MG63 (cell line): ENCODE measurements around the gene LRBA. TPM values are rescaled to one million over a fixed set of nuclear protein-coding genes. Genes with fewer than 3 reads are reported as not detected.

Experiments
- DNase-seq: peaks from one replicate; pipeline ENCODE4 v3.0.0-alpha.2; 2020
- H3K27me3 ChIP-seq: fragments of 250-450 bp; sonication (Bioruptor Pico); 2 replicates; pipeline ENCODE4 v1.5.1; 2020; ENCODE audit warnings: mild to moderate bottlenecking, moderate library complexity
- H3K36me3 ChIP-seq: fragments of 250-450 bp; sonication (Bioruptor Pico); 2 replicates; pipeline ENCODE4 v1.5.1; 2020; ENCODE audit warnings: mild to moderate bottlenecking, moderate library complexity
- H3K4me3 ChIP-seq: fragments of 250-450 bp; sonication (Bioruptor Pico); 2 replicates; pipeline ENCODE4 v1.5.1; 2020; ENCODE audit warnings: mild to moderate bottlenecking, moderate library complexity
- H3K9me3 ChIP-seq: fragments of 250-450 bp; sonication (Bioruptor Pico); 2 replicates; pipeline ENCODE4 v1.5.1; 2020; ENCODE audit warnings: mild to moderate bottlenecking, moderate library complexity
- total RNA-seq: library from RNA; depleted of rRNA; stranded (reverse); fragments of >200 nt; shearing (Covaris generic); gene quantifications from 2 replicates; pipeline ENCODE4 v1.2.3, GENCODE V29; 2014; ENCODE audit warnings: low replicate concordance

LRBA gene
- total RNA-seq, 1 experiment from 2014 or later: 4.7 TPM

- H3K4me3 ChIP-seq: no peak overlapping the region
- no peaks in the 10 kb centered on the region for H3K36me3 ChIP-seq
- no peaks in the 10 kb centered on the region for H3K27me3 ChIP-seq
- DNase-seq: no peak
- H3K9me3 ChIP-seq: peaks cover 12% of the 10 kb centered on the region
Observed at GRCh38 chr4:150821641-150822040, 193.4 kb downstream of the LRBA start.

DNA sequence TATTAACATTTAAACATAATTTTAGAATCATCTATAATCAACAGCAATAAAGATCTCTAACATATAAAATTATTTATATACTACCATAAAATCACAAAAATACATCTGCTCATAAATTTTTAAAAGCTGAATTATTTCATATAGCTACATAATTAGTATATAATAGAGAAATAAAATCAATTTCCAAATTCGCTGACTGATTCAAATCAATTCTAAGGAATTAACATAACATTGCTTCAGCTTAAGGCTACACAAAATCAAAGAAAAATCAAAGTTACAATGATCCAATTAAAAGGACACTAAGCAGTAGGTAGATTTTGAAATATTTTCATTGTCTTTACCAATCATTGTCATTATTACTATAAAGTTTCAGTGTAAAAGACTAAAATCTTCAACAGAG, 194.7 kb downstream of the LRBA start:
- H3K36me3 ChIP-seq: no peaks in the 10 kb centered on the region
- no peak for DNase-seq
- no peak overlapping the region for H3K4me3 ChIP-seq
- H3K27me3 ChIP-seq: no peaks in the 10 kb centered on the region
- H3K9me3 ChIP-seq: peaks cover 14% of the 10 kb centered on the region

- Histone ChIP-seq H3K9me3 (peaks cover 14% of the 10 kb centered on the region), H3K27me3 (no peaks in the 10 kb centered on the region), H3K4me3 (no peak overlapping the region), H3K36me3 (no peaks in the 10 kb centered on the region)
- no peak for DNase-seq
Observed at GRCh38 chr4:150818661-150819060, 196.4 kb downstream of the LRBA start.

DNA sequence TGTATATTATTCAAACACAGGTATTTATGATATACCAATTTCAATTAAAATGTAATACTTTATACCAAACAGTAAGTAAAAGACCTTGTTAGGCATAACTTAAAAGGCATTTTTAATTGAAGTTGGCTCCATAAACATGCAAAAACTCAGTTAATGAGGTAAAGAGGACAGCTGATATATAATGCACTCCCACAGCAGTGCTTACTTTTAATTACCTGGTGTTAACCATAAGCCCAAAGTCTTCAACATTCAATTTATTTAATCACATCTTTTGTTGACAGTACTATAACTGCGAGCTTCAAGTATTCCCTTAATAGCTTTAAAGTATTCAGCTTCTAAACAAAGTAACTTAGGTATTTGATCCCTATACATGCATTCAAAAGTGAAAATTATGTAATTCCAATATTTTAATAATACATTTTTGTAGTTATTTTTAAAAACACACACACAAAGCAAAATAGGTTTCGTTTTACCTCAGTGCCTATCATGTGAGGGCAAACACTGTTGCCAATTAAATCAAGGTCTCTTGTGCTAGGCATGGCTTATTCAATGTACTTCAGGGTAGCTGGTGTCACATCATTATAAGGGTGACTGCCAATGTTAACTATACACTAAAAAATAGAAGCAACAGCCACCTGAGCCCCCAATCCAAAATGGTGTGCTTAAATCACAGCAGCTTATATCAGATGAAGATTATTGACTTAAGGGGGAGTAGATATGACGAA, 197.1 kb downstream of the LRBA start:
- Histone ChIP-seq H3K27me3 (no peaks in the 10 kb centered on the region), H3K4me3 (no peak overlapping the region), H3K9me3 (peaks cover 14% of the 10 kb centered on the region), H3K36me3 (no peaks in the 10 kb centered on the region)
- DNase-seq: no peak

DNA sequence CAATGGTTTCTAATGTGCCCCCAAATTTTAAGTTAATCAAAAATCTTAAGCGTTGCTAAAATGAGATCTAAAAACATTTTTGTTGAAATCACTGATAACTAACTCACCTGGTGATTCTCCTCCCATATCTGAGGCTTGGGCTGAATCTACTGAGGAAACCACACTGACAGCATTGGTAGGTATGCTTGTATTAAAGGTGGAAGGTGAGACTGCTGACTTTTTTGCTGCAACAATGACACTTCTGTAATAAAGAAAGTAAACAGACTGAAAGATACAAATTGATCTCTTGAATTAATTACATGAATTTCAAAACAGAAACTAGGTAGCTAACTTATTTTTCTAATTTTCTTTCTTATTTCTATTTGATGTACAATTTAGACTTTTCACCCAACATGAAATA, 198.1 kb downstream of the LRBA start:
- no peak for DNase-seq
- Histone ChIP-seq H3K27me3 (no peaks in the 10 kb centered on the region), H3K36me3 (no peaks in the 10 kb centered on the region), H3K4me3 (no peak overlapping the region), H3K9me3 (peaks cover 14% of the 10 kb centered on the region)

DNA sequence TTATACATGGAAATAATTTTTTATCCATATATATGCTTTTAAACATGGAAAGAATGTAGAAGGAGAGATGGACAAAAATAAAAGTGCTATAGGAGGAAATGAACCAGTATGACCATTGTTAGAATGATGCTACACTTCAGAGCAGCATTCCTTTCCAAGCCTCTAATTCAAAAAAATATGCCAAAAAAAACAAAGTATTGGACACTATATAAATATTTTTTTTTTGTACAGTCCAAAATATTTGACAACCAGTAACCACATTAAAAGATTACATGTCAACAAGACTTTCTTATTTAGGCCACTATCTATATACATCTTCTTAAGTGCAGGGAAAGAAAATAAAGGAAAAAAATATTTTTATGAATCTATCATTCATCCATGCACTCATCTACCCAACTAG, 198.6 kb downstream of the LRBA start:
- DNase-seq: no peak
- no peaks in the 10 kb centered on the region for H3K27me3 ChIP-seq
- H3K4me3 ChIP-seq: no peak overlapping the region
- H3K36me3 ChIP-seq: no peaks in the 10 kb centered on the region
- H3K9me3 ChIP-seq: peaks cover 14% of the 10 kb centered on the region

- Histone ChIP-seq H3K27me3 (no peaks in the 10 kb centered on the region), H3K36me3 (no peaks in the 10 kb centered on the region), H3K9me3 (peaks cover 14% of the 10 kb centered on the region), H3K4me3 (no peak overlapping the region)
- no peak for DNase-seq
Observed at GRCh38 chr4:150814873-150815272, 200.2 kb downstream of the LRBA start.

GRCh38 chr4:150805183-150806025, 209.7 kb downstream of the LRBA start:
- Histone ChIP-seq H3K36me3 (no peaks in the 10 kb centered on the region), H3K4me3 (no peak overlapping the region), H3K27me3 (no peaks in the 10 kb centered on the region), H3K9me3 (no peaks in the 10 kb centered on the region)
- DNase-seq: no peak

DNA sequence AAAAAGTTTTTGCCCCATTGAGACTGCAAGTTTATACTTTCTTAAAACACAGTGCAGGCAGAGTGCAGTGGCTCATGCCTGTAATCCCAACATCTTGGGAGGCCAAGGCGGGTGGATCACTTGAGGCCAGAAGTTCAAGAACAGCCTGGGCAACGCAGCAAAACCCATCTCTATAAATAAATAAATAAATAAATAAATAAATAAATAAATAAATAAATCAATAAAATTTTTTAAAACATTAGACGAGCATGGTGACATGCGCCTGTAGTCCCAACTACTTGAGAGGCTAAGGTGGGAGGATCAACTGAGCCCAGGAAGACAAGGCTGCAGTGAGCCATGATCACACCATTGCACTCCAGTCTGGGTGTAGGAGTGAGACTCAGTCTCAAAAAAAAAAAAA, 213.3 kb downstream of the LRBA start:
- Histone ChIP-seq H3K9me3 (no peaks in the 10 kb centered on the region), H3K36me3 (no peaks in the 10 kb centered on the region), H3K27me3 (no peaks in the 10 kb centered on the region), H3K4me3 (no peak overlapping the region)
- DNase-seq: no peak

- Histone ChIP-seq H3K27me3 (no peaks in the 10 kb centered on the region), H3K36me3 (no peaks in the 10 kb centered on the region), H3K9me3 (no peaks in the 10 kb centered on the region), H3K4me3 (no peak overlapping the region)
- no peak for DNase-seq
Observed at GRCh38 chr4:150799207-150799606, 215.9 kb downstream of the LRBA start.

GRCh38 chr4:150794706-150795105, 220.4 kb downstream of the LRBA start:
- Histone ChIP-seq H3K9me3 (no peaks in the 10 kb centered on the region), H3K36me3 (no peaks in the 10 kb centered on the region), H3K4me3 (no peak overlapping the region), H3K27me3 (no peaks in the 10 kb centered on the region)
- DNase-seq: no peak

DNA sequence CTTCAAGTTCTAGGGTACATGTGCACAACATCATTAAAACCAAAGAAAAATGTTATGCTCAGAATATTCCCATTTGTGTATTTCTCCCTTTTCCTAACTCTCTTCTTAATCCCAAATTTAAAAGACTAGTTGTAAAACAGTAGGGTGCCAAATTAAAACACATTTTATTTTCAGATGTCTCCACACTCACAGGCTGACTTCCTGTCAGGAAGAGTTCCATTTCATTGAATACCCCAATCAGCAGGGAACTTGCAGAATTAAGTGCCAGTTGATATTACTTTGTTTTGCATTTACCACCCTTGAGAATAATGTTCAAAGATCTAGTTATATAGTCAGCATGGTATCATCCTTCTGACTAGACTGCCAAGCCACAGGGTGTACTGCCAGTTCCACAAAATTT, 225.2 kb downstream of the LRBA start:
- Histone ChIP-seq H3K9me3 (no peaks in the 10 kb centered on the region), H3K4me3 (no peak overlapping the region), H3K27me3 (no peaks in the 10 kb centered on the region), H3K36me3 (no peaks in the 10 kb centered on the region)
- DNase-seq: no peak

GRCh38 chr4:150784939-150785338, 230.1 kb downstream of the LRBA start:
- Histone ChIP-seq H3K36me3 (no peaks in the 10 kb centered on the region), H3K4me3 (no peak overlapping the region), H3K9me3 (no peaks in the 10 kb centered on the region), H3K27me3 (no peaks in the 10 kb centered on the region)
- no peak for DNase-seq

DNA sequence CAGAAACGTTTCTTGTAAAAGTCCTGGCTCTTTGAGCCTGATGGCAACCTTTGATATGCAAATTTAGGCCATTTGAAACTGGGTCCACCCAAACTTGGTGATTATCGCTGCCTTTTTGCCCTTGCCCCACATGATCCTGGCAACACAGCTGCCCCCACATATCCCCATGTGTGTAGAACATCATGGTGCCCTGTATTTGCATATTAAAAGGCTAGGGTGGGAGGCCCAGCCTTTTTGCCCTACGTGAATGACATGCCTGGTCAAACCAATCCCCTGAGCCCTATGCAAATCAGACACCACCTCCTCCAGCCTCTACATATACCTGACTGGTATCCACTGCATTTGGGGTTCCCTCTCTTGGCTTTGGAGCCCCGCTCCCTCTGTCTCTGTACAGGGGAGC, 230.8 kb downstream of the LRBA start:
- Histone ChIP-seq H3K4me3 (no peak overlapping the region), H3K27me3 (no peaks in the 10 kb centered on the region), H3K9me3 (no peaks in the 10 kb centered on the region), H3K36me3 (no peaks in the 10 kb centered on the region)
- DNase-seq: no peak

GRCh38 chr4:150782921-150783320, 232.2 kb downstream of the LRBA start:
- no peak for DNase-seq
- H3K36me3 ChIP-seq: no peaks in the 10 kb centered on the region
- no peaks in the 10 kb centered on the region for H3K27me3 ChIP-seq
- no peak overlapping the region for H3K4me3 ChIP-seq
- H3K9me3 ChIP-seq: no peaks in the 10 kb centered on the region

- Histone ChIP-seq H3K9me3 (no peaks in the 10 kb centered on the region), H3K27me3 (no peaks in the 10 kb centered on the region), H3K36me3 (no peaks in the 10 kb centered on the region), H3K4me3 (no peak overlapping the region)
- no peak for DNase-seq
Observed at GRCh38 chr4:150782311-150782710, 232.8 kb downstream of the LRBA start.

GRCh38 chr4:150781191-150781590, 233.9 kb downstream of the LRBA start:
- no peaks in the 10 kb centered on the region for H3K27me3 ChIP-seq
- no peaks in the 10 kb centered on the region for H3K36me3 ChIP-seq
- DNase-seq: no peak
- H3K9me3 ChIP-seq: no peaks in the 10 kb centered on the region
- H3K4me3 ChIP-seq: no peak overlapping the region

DNA sequence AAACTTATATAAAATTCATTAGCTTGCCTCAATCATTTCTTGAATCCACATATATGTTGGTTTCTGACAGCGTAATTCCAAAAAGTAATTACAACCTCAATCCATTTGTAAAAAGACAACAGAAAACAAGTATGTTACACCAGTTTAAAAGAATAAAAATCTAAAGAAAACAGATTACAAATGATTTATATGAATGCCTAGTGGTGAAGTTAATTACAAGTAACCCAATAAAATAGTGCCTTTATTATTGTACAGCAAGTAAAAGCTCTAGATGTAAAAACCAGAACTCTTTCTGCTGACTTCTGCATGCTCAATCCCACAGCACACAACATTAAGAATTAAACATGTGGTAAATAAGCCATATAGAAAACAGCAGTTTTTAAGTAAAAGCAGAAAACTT, 235.4 kb downstream of the LRBA start:
- no peak for DNase-seq
- H3K27me3 ChIP-seq: no peaks in the 10 kb centered on the region
- no peaks in the 10 kb centered on the region for H3K36me3 ChIP-seq
- H3K4me3 ChIP-seq: no peak overlapping the region
- no peaks in the 10 kb centered on the region for H3K9me3 ChIP-seq
